DND-41 (cell line): ENCODE measurements around the gene TESK1.

ENCODE experiments used
- CTCF ChIP-seq: IDR thresholded peaks from 2 replicates; pipeline ENCODE4 v1.5.1; 2012; ENCODE audit warnings: borderline replicate concordance, low read length, moderate library complexity, mild to moderate bottlenecking; ENCODE audit not compliant: poor library complexity, severe bottlenecking; ENCODE audit errors: extremely low read depth
- EZH2 ChIP-seq: IDR thresholded peaks from 3 replicates; pipeline ENCODE4 v1.6.1; 2012; ENCODE audit warnings: borderline replicate concordance, low read depth, mild to moderate bottlenecking, moderate library complexity, low read length, inconsistent platforms; ENCODE audit not compliant: severe bottlenecking

- no peak for TF ChIP-seq CTCF
- no peak for TF ChIP-seq EZH2
Observed at GRCh38 chr9:35659340-35659739, 54.3 kb downstream of the TESK1 start.
